ENCODE data around the gene SIPA1L3. TPM values are rescaled to one million over a fixed set of nuclear protein-coding genes. Genes with fewer than 3 reads are reported as not detected.

The SIPA1L3 gene
- total and polyA plus RNA-seq, 10 of the 15 experiments (the other 5 are each of a cell fraction or from before 2014, with no cell fraction given) = 0.24 to 66.2 (median 19.1) TPM

GRCh38 chr19:38164526-38164925, 257.5 kb downstream of the SIPA1L3 start:
- no peaks in the 10 kb centered on the region for H3K79me2 ChIP-seq (ENCODE audit: control insufficient read depth, insufficient read depth, low read length)
- no peak overlapping the region for H2AFZ ChIP-seq (ENCODE audit: control insufficient read depth, low read depth, low read length)
- no peak overlapping the region for H3K4me3 ChIP-seq
- WGBS (ENCODE audit: insufficient coverage, insufficient replicate concordance, low lambda C conversion rate, missing lambda C conversion rate) = 96% methylated on average over 25 of the region's 25 CpGs
- ChIA-PET POLR2A (no interaction called here), RAD21 (ENCODE audit: unreplicated experiment) (no interaction called here), SMC1A (ENCODE audit: uncharacterized antibody, unreplicated experiment) (no interaction called here), CTCF (interaction anchor here (1.4 kb wide), 1 partner anchor 262 kb away, joined by 3 read pairs; no protein-coding TSS in a partner anchor)
- H4K20me1 ChIP-seq (ENCODE audit: control insufficient read depth, insufficient read depth) = no peaks in the 10 kb centered on the region
- H3K9me3 ChIP-seq (replicated peaks; ENCODE audit: control insufficient read depth, insufficient read depth, low read length) = no peaks in the 10 kb centered on the region; the same call in 2 of the 3 replicates
- no peak for FAIRE-seq
- no peak for DNase-seq (ENCODE audit: low read depth, low spot score)
- H3K4me1 ChIP-seq (ENCODE audit: control insufficient read depth, insufficient read depth, low read length) = no peaks in the 10 kb centered on the region
- in situ Hi-C loops (cut with MboI) = no loop called here
- intact Hi-C loops (cut with micrococcal nuclease; ENCODE audit: unreplicated experiment) = no loop called here
- H3K9ac ChIP-seq (ENCODE audit: control insufficient read depth, insufficient read depth, low read length) = no peak overlapping the region
- H3K27ac ChIP-seq (ENCODE audit: control insufficient read depth, insufficient read depth) = no peak overlapping the region
- peaks cover 30 to 31% of the 10 kb centered on the region in 2 experiments for H3K36me3 ChIP-seq (ENCODE audit: control insufficient read depth in 2 of 2, insufficient read depth in 2 of 2, low read length in 1 of 2)
- H3K27me3 ChIP-seq (replicated peaks in 1 of 2; ENCODE audit: control insufficient read depth in 2 of 2, insufficient read depth in 2 of 2, low read length in 1 of 2) = no peaks in the 10 kb centered on the region
- no TSS peak for BruUV-seq (replicated peaks)
- no peak for ATAC-seq
- no peak overlapping the region for H3K4me2 ChIP-seq (ENCODE audit: control insufficient read depth, insufficient read depth)
- TF ChIP-seq CHD1 (IDR thresholded peaks at IDR 0.05; ENCODE audit: low read depth, low read length) (no peak), CHD4 (IDR thresholded peaks at IDR 0.05) (no peak), ZNF592 (IDR thresholded peaks at IDR 0.05) (no peak), JUNB (IDR thresholded peaks at IDR 0.05) (no peak), SPI1 (IDR thresholded peaks at IDR 0.05; ENCODE audit: borderline replicate concordance, insufficient read depth, low read depth, low read length) (no peak), ZBED1 (IDR thresholded peaks at IDR 0.05; ENCODE audit: borderline replicate concordance) (no peak), SIN3A (IDR thresholded peaks at IDR 0.05; ENCODE audit: low read depth, low read length) (no peak), CREB1 (IDR thresholded peaks at IDR 0.05; ENCODE audit: low read depth) (no peak), BCL11A (IDR thresholded peaks at IDR 0.05; ENCODE audit: low read depth, low read length) (no peak), ZNF274 (IDR thresholded peaks at IDR 0.05; ENCODE audit: insufficient read depth, insufficient read length) (no peak), RUNX3 (IDR thresholded peaks at IDR 0.05; ENCODE audit: low read length) (no peak), RELB (IDR thresholded peaks at IDR 0.05; ENCODE audit: low read depth) (no peak), PKNOX1 (IDR thresholded peaks at IDR 0.05) (no peak)
- TF ChIP-seq, protein P1, sequence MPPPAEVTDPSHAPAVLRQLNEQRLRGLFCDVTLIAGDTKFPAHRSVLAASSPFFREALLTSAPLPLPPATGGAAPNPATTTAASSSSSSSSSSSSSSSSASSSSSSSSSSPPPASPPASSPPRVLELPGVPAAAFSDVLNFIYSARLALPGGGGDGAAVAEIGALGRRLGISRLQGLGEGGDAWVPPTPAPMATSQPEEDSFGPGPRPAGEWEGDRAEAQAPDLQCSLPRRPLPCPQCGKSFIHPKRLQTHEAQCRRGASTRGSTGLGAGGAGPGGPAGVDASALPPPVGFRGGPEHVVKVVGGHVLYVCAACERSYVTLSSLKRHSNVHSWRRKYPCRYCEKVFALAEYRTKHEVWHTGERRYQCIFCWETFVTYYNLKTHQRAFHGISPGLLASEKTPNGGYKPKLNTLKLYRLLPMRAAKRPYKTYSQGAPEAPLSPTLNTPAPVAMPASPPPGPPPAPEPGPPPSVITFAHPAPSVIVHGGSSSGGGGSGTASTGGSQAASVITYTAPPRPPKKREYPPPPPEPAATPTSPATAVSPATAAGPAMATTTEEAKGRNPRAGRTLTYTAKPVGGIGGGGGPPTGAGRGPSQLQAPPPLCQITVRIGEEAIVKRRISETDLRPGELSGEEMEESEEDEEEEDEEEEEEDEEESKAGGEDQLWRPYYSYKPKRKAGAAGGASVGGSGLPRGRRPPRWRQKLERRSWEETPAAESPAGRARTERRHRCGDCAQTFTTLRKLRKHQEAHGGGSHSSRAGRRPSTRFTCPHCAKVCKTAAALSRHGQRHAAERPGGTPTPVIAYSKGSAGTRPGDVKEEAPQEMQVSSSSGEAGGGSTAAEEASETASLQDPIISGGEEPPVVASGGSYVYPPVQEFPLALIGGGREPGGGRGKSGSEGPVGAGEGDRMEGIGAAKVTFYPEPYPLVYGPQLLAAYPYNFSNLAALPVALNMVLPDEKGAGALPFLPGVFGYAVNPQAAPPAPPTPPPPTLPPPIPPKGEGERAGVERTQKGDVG (CRISPR knock-in tag; IDR thresholded peaks at IDR 0.05) = no peak
- TF ChIP-seq, protein P2, sequence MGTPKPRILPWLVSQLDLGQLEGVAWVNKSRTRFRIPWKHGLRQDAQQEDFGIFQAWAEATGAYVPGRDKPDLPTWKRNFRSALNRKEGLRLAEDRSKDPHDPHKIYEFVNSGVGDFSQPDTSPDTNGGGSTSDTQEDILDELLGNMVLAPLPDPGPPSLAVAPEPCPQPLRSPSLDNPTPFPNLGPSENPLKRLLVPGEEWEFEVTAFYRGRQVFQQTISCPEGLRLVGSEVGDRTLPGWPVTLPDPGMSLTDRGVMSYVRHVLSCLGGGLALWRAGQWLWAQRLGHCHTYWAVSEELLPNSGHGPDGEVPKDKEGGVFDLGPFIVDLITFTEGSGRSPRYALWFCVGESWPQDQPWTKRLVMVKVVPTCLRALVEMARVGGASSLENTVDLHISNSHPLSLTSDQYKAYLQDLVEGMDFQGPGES (IDR thresholded peaks at IDR 0.05) = no peak

Data from GM12878 (cell line).